ENCODE data around the gene TMEM132E.

The TMEM132E gene

GRCh38 chr17:34637548-34638525 is 58.5 kb downstream of the TMEM132E start:
- no peak for DNase-seq

DNA sequence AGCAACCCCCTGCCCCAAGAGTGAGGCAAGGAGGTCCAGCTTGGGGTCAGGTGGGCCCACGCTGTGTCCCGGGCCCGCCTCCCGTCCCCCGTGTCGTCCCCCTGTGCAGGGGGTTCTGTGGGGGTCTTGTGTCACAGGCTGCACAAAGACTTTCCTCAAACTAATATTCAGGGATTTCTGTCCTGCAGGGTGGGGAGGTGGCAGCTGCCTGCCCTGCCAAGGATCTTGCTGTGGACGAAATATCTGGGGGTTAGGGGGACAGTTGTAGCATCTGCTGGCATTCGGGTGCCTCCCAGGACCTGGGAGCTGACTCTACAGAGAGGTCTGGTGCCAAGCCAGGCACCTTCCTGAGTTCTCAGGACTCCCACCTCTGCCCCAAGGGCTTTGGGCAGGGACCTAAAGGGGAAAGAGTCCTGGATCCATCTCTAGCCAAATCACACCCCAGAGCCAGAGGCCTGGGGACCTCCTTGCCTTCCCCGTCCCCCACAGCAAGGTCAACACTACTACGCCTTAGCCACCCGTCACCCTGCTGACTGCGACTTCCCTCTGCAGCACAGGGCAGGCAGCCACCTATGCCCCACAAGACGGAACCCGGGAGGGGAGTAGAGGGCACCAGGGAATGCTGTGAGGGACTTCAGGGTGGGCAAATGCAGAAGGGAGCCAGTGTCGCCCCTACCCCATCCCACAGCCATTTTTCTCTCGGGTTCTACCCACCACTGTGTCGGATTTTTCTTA is 59.3 kb downstream of the TMEM132E start:
- DNase-seq, result no peak

- peak; percentile 71 to 89 for DNase-seq
Measured at GRCh38 chr17:34639706-34640425, 60.5 kb downstream of the TMEM132E start.

- no peak for DNase-seq
Measured at GRCh38 chr17:34641368-34641767, 62.0 kb downstream of the TMEM132E start.

DNA sequence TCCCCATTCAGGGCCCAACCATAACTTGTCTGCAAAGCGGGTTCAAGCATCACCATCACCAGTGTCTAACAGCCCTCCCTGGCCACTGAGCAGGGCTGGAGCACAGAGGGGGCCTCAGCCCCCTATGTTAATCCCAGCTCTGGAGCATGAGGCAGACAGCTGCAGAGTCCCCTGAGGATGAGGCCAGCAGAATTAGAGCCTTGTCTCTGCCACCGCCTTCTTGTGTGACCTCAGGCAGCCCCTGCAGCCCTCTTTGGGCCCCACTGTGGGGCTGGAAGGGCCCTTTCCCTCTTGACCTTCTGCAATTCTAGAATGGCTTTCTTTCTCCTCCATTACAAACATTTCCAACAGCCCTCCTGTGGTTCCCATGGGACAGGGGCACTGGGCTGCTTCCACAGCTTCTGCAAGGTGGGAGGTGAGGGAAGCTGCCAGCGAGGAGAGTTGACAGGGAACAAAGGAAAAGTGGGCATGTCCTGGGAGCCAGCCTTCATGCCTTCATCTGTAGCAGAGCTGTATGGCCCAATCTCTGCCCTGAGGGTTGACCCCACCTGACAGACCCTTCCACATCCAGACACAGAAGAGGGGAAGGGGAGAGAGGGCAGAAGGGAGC is 65.7 kb downstream of the TMEM132E start:
- no peak for DNase-seq

- DNase-seq, result no peak
Measured at GRCh38 chr17:34645594-34645993, 66.2 kb downstream of the TMEM132E start.

DNA sequence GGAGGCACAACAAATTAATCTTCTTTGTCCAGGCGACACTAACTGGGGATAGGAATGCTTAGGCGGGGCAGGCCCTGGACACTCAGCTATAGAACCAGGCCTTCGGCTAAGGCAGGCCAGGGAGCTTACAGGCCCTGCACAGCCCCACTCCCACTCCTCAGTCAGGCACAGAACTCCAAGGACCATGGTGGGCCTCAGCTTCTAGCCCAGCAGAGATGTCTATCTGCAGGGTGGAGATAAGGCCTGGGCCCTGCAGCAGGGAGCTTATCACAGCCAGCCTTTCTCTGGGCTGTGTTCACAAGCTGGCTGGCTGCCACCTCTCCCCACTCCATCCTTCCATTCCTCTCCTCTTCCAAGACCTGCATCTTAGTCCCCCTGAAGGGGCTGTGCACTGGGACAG is 68.1 kb downstream of the TMEM132E start:
- no peak for DNase-seq

DNA sequence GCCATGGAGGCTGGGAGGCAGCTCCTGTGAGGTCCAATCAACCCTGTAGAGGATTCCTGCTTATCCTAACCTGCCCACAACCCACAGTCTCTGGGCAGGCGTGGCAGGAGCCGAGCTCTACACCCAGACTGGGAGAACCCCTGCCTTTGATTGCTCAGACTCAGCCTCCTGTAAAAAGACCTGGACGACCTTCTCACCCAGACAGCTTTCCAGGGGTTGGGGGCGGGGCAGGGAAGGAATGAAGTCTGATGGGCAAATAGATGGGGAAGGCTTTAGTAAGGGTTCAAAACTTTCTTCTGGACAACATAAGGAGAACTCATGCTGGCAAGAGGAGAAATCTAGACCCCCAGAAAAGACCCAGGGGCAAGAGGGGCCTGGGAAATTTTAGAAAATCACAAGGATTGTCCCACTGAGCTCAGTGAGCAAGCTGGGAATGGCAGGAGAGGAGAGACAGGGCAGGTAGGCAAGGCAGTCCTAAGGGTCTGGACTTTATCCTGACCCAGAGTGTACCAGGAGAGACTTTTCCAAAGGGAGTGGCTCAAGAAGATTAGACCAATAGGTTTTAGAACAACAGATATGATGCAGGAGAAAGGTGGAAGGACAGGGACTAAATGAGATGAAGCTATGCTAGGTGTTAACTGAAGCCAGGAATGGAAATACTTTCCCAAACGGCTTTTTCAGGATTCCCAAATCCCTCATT is 70.8 kb downstream of the TMEM132E start:
- no peak for DNase-seq

DNA sequence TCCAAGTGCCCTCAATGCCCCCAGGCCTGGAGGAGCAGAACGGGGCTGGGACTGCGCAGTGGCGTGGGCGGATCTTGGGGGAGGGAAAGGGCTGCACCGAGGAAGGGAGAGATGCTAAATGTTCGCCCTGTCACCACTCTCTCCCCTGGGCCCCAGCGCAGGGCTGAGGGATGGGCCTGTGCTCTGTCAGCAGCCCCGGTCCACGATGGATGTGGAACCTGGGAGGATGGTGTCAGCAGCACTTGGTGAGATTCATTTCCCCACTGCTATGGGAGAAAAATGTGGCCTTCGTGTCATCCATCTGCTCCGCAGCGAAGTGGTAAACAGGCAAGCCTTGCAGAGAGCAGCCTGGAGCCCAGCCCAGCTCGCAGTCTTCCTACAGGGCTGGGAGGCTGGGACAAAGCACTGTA is 72.0 kb downstream of the TMEM132E start:
- peak in 1 of 2 experiments; percentile 16 for DNase-seq

- DNase-seq, result no peak
Measured at GRCh38 chr17:34652021-34652555, 72.7 kb downstream of the TMEM132E start.

- DNase-seq, result no peak
Measured at GRCh38 chr17:34653511-34653910, 74.1 kb downstream of the TMEM132E start.

DNA sequence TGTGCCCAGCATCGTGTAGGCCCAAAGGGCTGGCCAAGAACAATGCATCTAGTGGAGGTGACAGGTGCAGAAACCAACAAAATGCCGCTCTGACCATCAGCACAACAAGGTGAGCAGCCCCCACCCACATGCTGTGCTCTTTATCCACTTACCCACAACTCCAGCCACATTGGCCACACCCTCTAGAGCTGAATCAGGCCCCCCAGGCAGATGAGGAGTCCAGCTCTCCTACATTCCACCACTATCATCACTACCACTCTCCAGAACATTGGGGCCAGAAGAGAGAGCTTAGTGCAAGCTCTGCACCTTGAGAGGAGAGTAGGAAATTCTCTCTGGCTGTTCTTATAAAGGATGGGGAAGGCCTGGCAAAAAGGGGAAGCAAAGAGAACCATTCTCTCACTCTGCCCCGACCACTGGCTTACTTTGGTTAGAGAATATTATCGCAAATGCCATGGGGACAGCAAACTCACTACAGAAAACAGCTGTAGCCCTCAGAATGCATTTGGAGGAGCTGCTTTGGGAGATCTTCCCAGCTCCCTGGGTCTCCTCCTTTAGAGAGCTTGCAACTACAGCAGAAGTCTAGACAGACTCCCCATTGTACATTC is 75.0 kb downstream of the TMEM132E start:
- no peak for DNase-seq

DNA sequence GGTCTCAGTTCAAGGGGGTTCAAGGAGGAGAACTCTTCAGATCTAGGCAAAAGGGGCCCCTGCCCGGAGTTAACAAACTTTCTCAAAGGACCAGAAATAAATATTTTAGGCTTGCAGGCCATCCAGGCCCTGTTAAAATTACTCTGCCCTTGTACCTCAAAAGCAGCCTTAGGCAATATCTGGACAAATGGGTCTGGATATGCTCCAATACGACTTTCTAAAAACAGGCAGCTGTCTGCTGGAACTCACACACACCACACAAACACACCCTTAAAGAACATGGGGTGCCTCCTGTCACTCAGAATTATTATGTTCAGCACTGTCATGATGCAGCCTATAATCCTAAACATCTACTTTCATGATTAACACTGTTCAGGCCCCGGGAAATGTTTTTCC is 75.5 kb downstream of the TMEM132E start:
- no peak for DNase-seq

DNA sequence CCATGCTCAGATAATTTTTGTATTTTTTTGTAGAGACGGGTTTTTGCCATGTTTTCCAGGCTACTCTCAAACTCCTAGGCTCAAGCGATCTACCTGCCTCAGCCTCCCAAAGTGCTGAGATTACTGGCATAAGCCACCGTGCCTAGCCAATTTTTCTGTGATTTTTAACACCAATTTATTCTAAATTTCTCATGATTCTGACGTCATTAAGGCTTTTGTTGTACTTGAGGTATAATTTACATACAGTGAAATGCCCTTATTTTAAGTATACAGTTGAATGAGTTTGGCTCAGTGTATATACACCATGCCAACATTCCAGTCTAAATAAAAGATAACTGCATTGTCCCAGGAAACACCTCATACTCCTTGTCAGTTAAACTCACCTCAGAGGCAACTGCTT is 77.4 kb downstream of the TMEM132E start:
- DNase-seq, result no peak

GRCh38 chr17:34658811-34659560 is 79.6 kb downstream of the TMEM132E start:
- DNase-seq, result no peak

- no peak for DNase-seq
Measured at GRCh38 chr17:34663714-34664113, 84.3 kb downstream of the TMEM132E start.

DNA sequence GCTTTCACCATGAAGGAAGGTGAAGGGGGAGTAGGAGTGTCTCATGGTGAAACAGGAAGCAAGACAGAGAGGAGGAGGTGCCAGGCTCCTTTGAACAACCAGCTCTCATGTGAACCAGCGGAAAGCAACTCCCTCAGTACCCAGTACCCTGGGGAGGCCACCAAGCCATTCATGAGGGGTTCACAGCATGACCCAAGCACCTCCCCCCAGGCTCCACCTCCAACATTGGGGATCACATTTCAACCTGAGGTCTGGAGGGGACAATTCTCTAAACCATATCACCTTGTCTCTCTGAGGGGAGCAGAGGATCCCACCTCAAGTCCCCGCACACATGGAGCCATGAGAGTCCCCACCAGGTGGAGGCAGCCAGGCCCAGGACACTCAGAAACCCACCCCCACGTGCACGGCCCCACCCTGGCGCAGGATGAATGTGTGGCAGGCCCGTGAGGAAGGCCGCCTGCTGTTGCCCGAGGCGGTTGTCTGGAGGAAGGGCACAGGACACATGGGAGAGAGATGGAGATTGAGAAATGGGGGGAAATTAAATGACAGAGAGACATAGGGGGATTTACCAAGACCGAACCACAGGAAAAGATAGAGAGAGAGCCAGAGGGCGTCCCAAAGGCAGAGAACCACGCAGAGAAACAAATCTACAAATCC is 85.9 kb downstream of the TMEM132E start:
- DNase-seq, result no peak

- DNase-seq, result no peak
Measured at GRCh38 chr17:34665819-34666763, 86.7 kb downstream of the TMEM132E start.

- no peak for DNase-seq
Measured at GRCh38 chr17:34667656-34668055, 88.3 kb downstream of the TMEM132E start.

All from cerebellar nuclear complex (tissue), 1 donor.